Measurements from ENCODE around the gene TRIM62.

The TRIM62 gene

GRCh38 chr1:33178836-33179439 is 2.9 kb downstream of the TRIM62 start:
- DNase-seq, result no peak
- H3K27ac ChIP-seq (ENCODE audit: low read depth, low read length), result no peak overlapping the region
- no peak overlapping the region for H2AK5ac ChIP-seq (ENCODE audit: low read length)
- H3K4ac ChIP-seq (ENCODE audit: low read depth, low read length), result no peak overlapping the region
- H3K23ac ChIP-seq (ENCODE audit: low read length), result no peak overlapping the region
- no peaks in the 10 kb centered on the region for H3K27me3 ChIP-seq (ENCODE audit: insufficient read depth, low read length, poor library complexity)
- no peak overlapping the region for H3K56ac ChIP-seq (ENCODE audit: low read length)
- H3K4me3 ChIP-seq (ENCODE audit: low read length), result no peak overlapping the region
- no peaks in the 10 kb centered on the region for H3K36me3 ChIP-seq (ENCODE audit: control insufficient read depth, insufficient read depth, low read length)
- no peaks in the 10 kb centered on the region for H3K79me2 ChIP-seq (ENCODE audit: control insufficient read depth, insufficient read depth, low read length)
- no peak overlapping the region for H3K9ac ChIP-seq (ENCODE audit: low read length)
- WGBS (ENCODE audit: extremely low coverage, insufficient coverage, low lambda C conversion rate), result no CpG with 5 or more reads among the region's 4 CpGs
- no peak overlapping the region for H3K18ac ChIP-seq (ENCODE audit: low read length)
- no peaks in the 10 kb centered on the region for H3K79me1 ChIP-seq (ENCODE audit: low read length)
- no peak overlapping the region for H4K5ac ChIP-seq (ENCODE audit: low read length)
- H4K8ac ChIP-seq (ENCODE audit: low read depth, low read length), result no peak overlapping the region
- peaks cover 5% of the 10 kb centered on the region for H3K4me1 ChIP-seq (ENCODE audit: control insufficient read depth, low read depth, low read length)
- no peak overlapping the region for H2BK15ac ChIP-seq (replicated peaks; ENCODE audit: low read depth)
- no peak overlapping the region for H3K4me2 ChIP-seq (ENCODE audit: low read length)
- H2BK120ac ChIP-seq (ENCODE audit: low read depth, low read length), result no peak overlapping the region
- no peak overlapping the region for H2BK5ac ChIP-seq (ENCODE audit: low read length)

GRCh38 chr1:33177996-33178540 is 3.8 kb downstream of the TRIM62 start:
- no peak overlapping the region for H3K4ac ChIP-seq (ENCODE audit: low read depth, low read length)
- H2BK15ac ChIP-seq (replicated peaks; ENCODE audit: low read depth), result no peak overlapping the region
- H3K4me3 ChIP-seq (ENCODE audit: low read length), result no peak overlapping the region
- peaks cover 5% of the 10 kb centered on the region for H3K4me1 ChIP-seq (ENCODE audit: control insufficient read depth, low read depth, low read length)
- H3K27me3 ChIP-seq (ENCODE audit: insufficient read depth, low read length, poor library complexity), result no peaks in the 10 kb centered on the region
- WGBS (ENCODE audit: extremely low coverage, insufficient coverage, low lambda C conversion rate), result no CpG with 5 or more reads among the region's 3 CpGs
- H2BK5ac ChIP-seq (ENCODE audit: low read length), result no peak overlapping the region
- H3K36me3 ChIP-seq (ENCODE audit: control insufficient read depth, insufficient read depth, low read length), result no peaks in the 10 kb centered on the region
- H3K18ac ChIP-seq (ENCODE audit: low read length), result no peak overlapping the region
- no peak overlapping the region for H2BK120ac ChIP-seq (ENCODE audit: low read depth, low read length)
- no peak for DNase-seq
- H3K23ac ChIP-seq (ENCODE audit: low read length), result no peak overlapping the region
- H3K9ac ChIP-seq (ENCODE audit: low read length), result no peak overlapping the region
- H3K79me1 ChIP-seq (ENCODE audit: low read length), result no peaks in the 10 kb centered on the region
- no peaks in the 10 kb centered on the region for H3K79me2 ChIP-seq (ENCODE audit: control insufficient read depth, insufficient read depth, low read length)
- no peak overlapping the region for H2AK5ac ChIP-seq (ENCODE audit: low read length)
- no peak overlapping the region for H3K4me2 ChIP-seq (ENCODE audit: low read length)
- no peak overlapping the region for H4K8ac ChIP-seq (ENCODE audit: low read depth, low read length)
- H3K27ac ChIP-seq (ENCODE audit: low read depth, low read length), result no peak overlapping the region
- no peak overlapping the region for H4K5ac ChIP-seq (ENCODE audit: low read length)
- H3K56ac ChIP-seq (ENCODE audit: low read length), result no peak overlapping the region

DNA sequence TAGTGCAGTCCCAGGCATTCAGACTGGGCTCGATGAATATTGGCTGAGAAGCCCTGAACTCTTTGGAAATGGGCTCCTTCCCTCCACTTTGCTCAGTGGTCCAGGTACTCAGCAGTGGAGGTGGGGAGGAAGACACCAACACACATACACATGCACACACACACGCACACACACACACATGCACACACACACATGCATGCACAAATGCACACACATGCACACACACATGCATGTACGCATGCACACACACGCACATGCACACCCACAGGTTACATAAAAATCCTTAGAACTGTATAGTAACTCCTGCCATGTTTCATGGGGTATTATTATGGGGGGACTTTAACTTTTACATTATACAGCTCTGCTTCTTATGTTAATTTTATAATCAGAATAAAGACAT is 5.0 kb downstream of the TRIM62 start:
- Histone ChIP-seq H2BK120ac (ENCODE audit: low read depth, low read length) (no peak overlapping the region), H3K79me1 (ENCODE audit: low read length) (no peaks in the 10 kb centered on the region), H3K4me1 (ENCODE audit: control insufficient read depth, low read depth, low read length) (peaks cover 5% of the 10 kb centered on the region), H3K18ac (ENCODE audit: low read length) (no peak overlapping the region), H2BK5ac (ENCODE audit: low read length) (no peak overlapping the region), H3K4me3 (ENCODE audit: low read length) (no peak overlapping the region), H3K9ac (ENCODE audit: low read length) (no peak overlapping the region), H3K23ac (ENCODE audit: low read length) (no peak overlapping the region), H4K8ac (ENCODE audit: low read depth, low read length) (no peak overlapping the region), H4K5ac (ENCODE audit: low read length) (no peak overlapping the region), H2BK15ac (replicated peaks; ENCODE audit: low read depth) (no peak overlapping the region), H3K79me2 (ENCODE audit: control insufficient read depth, insufficient read depth, low read length) (no peaks in the 10 kb centered on the region), H3K56ac (ENCODE audit: low read length) (no peak overlapping the region), H3K27ac (ENCODE audit: low read depth, low read length) (no peak overlapping the region), H3K4me2 (ENCODE audit: low read length) (no peak overlapping the region), H3K36me3 (ENCODE audit: control insufficient read depth, insufficient read depth, low read length) (no peaks in the 10 kb centered on the region), H3K27me3 (ENCODE audit: insufficient read depth, low read length, poor library complexity) (no peaks in the 10 kb centered on the region), H3K4ac (ENCODE audit: low read depth, low read length) (no peak overlapping the region), H2AK5ac (ENCODE audit: low read length) (no peak overlapping the region)
- WGBS (ENCODE audit: extremely low coverage, insufficient coverage, low lambda C conversion rate), result no CpG with 5 or more reads among the region's 4 CpGs
- no peak for DNase-seq

GRCh38 chr1:33176362-33176850 is 5.4 kb downstream of the TRIM62 start:
- no peak overlapping the region for H3K27ac ChIP-seq (ENCODE audit: low read depth, low read length)
- H3K4me2 ChIP-seq (ENCODE audit: low read length), result no peak overlapping the region
- H3K4ac ChIP-seq (ENCODE audit: low read depth, low read length), result no peak overlapping the region
- no CpG with 5 or more reads among the region's 11 CpGs for WGBS (ENCODE audit: extremely low coverage, insufficient coverage, low lambda C conversion rate)
- H3K36me3 ChIP-seq (ENCODE audit: control insufficient read depth, insufficient read depth, low read length), result no peaks in the 10 kb centered on the region
- H3K9ac ChIP-seq (ENCODE audit: low read length), result no peak overlapping the region
- H2BK15ac ChIP-seq (replicated peaks; ENCODE audit: low read depth), result no peak overlapping the region
- H3K4me1 ChIP-seq (ENCODE audit: control insufficient read depth, low read depth, low read length), result peaks cover 5% of the 10 kb centered on the region
- DNase-seq, result no peak
- no peak overlapping the region for H2BK5ac ChIP-seq (ENCODE audit: low read length)
- no peaks in the 10 kb centered on the region for H3K79me2 ChIP-seq (ENCODE audit: control insufficient read depth, insufficient read depth, low read length)
- no peak overlapping the region for H3K4me3 ChIP-seq (ENCODE audit: low read length)
- no peak overlapping the region for H3K23ac ChIP-seq (ENCODE audit: low read length)
- H2BK120ac ChIP-seq (ENCODE audit: low read depth, low read length), result no peak overlapping the region
- H4K5ac ChIP-seq (ENCODE audit: low read length), result no peak overlapping the region
- H3K79me1 ChIP-seq (ENCODE audit: low read length), result no peaks in the 10 kb centered on the region
- no peak overlapping the region for H3K56ac ChIP-seq (ENCODE audit: low read length)
- no peak overlapping the region for H3K18ac ChIP-seq (ENCODE audit: low read length)
- H2AK5ac ChIP-seq (ENCODE audit: low read length), result no peak overlapping the region
- H4K8ac ChIP-seq (ENCODE audit: low read depth, low read length), result no peak overlapping the region
- no peaks in the 10 kb centered on the region for H3K27me3 ChIP-seq (ENCODE audit: insufficient read depth, low read length, poor library complexity)

GRCh38 chr1:33175865-33176264 is 6.0 kb downstream of the TRIM62 start:
- Histone ChIP-seq H3K4me2 (ENCODE audit: low read length) (no peak overlapping the region), H2BK120ac (ENCODE audit: low read depth, low read length) (no peak overlapping the region), H3K79me1 (ENCODE audit: low read length) (no peaks in the 10 kb centered on the region), H3K36me3 (ENCODE audit: control insufficient read depth, insufficient read depth, low read length) (no peaks in the 10 kb centered on the region), H4K5ac (ENCODE audit: low read length) (no peak overlapping the region), H3K23ac (ENCODE audit: low read length) (no peak overlapping the region), H3K79me2 (ENCODE audit: control insufficient read depth, insufficient read depth, low read length) (no peaks in the 10 kb centered on the region), H3K4ac (ENCODE audit: low read depth, low read length) (no peak overlapping the region), H3K56ac (ENCODE audit: low read length) (no peak overlapping the region), H2AK5ac (ENCODE audit: low read length) (no peak overlapping the region), H4K8ac (ENCODE audit: low read depth, low read length) (no peak overlapping the region), H3K27ac (ENCODE audit: low read depth, low read length) (no peak overlapping the region), H3K18ac (ENCODE audit: low read length) (no peak overlapping the region), H3K9ac (ENCODE audit: low read length) (no peak overlapping the region), H2BK15ac (replicated peaks; ENCODE audit: low read depth) (no peak overlapping the region), H3K4me3 (ENCODE audit: low read length) (no peak overlapping the region), H3K27me3 (ENCODE audit: insufficient read depth, low read length, poor library complexity) (no peaks in the 10 kb centered on the region), H3K4me1 (ENCODE audit: control insufficient read depth, low read depth, low read length) (peaks cover 3% of the 10 kb centered on the region), H2BK5ac (ENCODE audit: low read length) (no peak overlapping the region)
- no peak for DNase-seq
- no CpG with 5 or more reads among the region's 2 CpGs for WGBS (ENCODE audit: extremely low coverage, insufficient coverage, low lambda C conversion rate)

DNA sequence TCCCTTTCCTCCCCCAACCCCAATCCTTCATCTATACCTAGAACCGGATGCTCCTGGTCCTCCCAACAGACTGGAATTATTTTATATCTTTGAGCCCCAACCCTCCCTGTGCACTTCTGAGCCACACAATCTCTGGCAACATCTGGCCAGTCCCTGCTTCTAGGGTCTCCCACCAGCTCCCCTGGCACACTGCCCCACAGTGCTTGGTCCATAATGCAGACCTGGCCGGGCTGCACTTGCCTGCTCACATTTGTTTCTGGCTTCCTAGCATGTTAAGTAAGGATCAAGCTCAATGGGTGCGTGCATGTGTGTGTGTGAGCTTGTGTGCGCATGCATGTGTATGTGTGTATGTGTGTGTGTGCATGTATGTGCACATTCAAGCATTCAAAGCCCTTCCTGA is 8.8 kb downstream of the TRIM62 start:
- no CpG with 5 or more reads among the region's 4 CpGs for WGBS (ENCODE audit: extremely low coverage, insufficient coverage, low lambda C conversion rate)
- Histone ChIP-seq H3K18ac (ENCODE audit: low read length) (no peak overlapping the region), H3K4ac (ENCODE audit: low read depth, low read length) (no peak overlapping the region), H3K79me1 (ENCODE audit: low read length) (no peaks in the 10 kb centered on the region), H3K9ac (ENCODE audit: low read length) (no peak overlapping the region), H2BK120ac (ENCODE audit: low read depth, low read length) (no peak overlapping the region), H3K4me2 (ENCODE audit: low read length) (no peak overlapping the region), H3K4me1 (ENCODE audit: control insufficient read depth, low read depth, low read length) (no peaks in the 10 kb centered on the region), H2BK5ac (ENCODE audit: low read length) (no peak overlapping the region), H3K56ac (ENCODE audit: low read length) (no peak overlapping the region), H4K5ac (ENCODE audit: low read length) (no peak overlapping the region), H3K27me3 (ENCODE audit: insufficient read depth, low read length, poor library complexity) (no peaks in the 10 kb centered on the region), H2AK5ac (ENCODE audit: low read length) (no peak overlapping the region), H3K4me3 (ENCODE audit: low read length) (no peak overlapping the region), H3K27ac (ENCODE audit: low read depth, low read length) (no peak overlapping the region), H4K8ac (ENCODE audit: low read depth, low read length) (no peak overlapping the region), H3K79me2 (ENCODE audit: control insufficient read depth, insufficient read depth, low read length) (no peaks in the 10 kb centered on the region), H2BK15ac (replicated peaks; ENCODE audit: low read depth) (no peak overlapping the region), H3K23ac (ENCODE audit: low read length) (no peak overlapping the region), H3K36me3 (ENCODE audit: control insufficient read depth, insufficient read depth, low read length) (no peaks in the 10 kb centered on the region)
- DNase-seq, result no peak
